Esophagus squamous epithelium (tissue), 5 donors: ENCODE data around the gene SCYGR1. TPM values are rescaled to one million over a fixed set of nuclear protein-coding genes. Genes with fewer than 3 reads are reported as not detected.

Source experiments
- DNase-seq: peaks from one replicate; lab custom pipeline; 2025; lab: John Stamatoyannopoulos, UW
- H3K27ac ChIP-seq, 4 donors: fragments of 200-600 bp; sonication (generic); one replicate each; pipeline ENCODE4 v1.5.1; 2016 to 2019; ENCODE audit warnings: mild to moderate bottlenecking in 1 of 4
- H3K27me3 ChIP-seq, 4 donors: fragments of 200-600 bp; sonication (generic); 1 replicate in 3 of 4; 2 replicates in 1 of 4; pipeline versions ENCODE4 v1.5.1 to v1.6.0; 2017 to 2021; ENCODE audit warnings: antibody characterized with exemption in 1 of 4
- H3K36me3 ChIP-seq, 3 donors: fragments of 200-600 bp; sonication (generic); one replicate each; pipeline ENCODE4 v1.5.1; 2016 to 2019
- H3K4me1 ChIP-seq, 3 donors: fragments of 200-600 bp; sonication (generic); one replicate each; pipeline ENCODE4 v1.5.1; 2017 to 2019
- H3K4me3 ChIP-seq, 4 donors: fragments of 200-600 bp; sonication (generic); 1 replicate in 3 of 4; 2 replicates in 1 of 4; pipeline ENCODE4 v1.5.1; 2016 to 2019; ENCODE audit warnings: mild to moderate bottlenecking in 2 of 4, moderate library complexity in 1 of 4
- H3K9me3 ChIP-seq, 3 donors: fragments of 200-600 bp; sonication (generic); one replicate each; pipeline ENCODE4 v1.5.1; 2016 to 2019
- POLR2A ChIP-seq, 4 donors: fragments of 450-650 bp; IDR thresholded peaks; one replicate each; pipeline ENCODE4 v1.6.1; 2017; ENCODE audit warnings: antibody characterized with exemption in 4 of 4, mild to moderate bottlenecking in 4 of 4, moderate library complexity in 3 of 4
- WGBS, 2 donors: methylation state at CpG; one replicate each; pipeline ENCODE4 v1.1.5; 2018; 5-methylcytosine and 5-hydroxymethylcytosine counted together
- intact Hi-C: fragments of 100-400 bp; cut with DNase I; formaldehyde crosslinking; loops from one replicate; pipeline ENCODE4 v1.15.0; 2022
- total RNA-seq, 4 donors: library from RNA; depleted of rRNA; stranded (reverse); fragments of >200 nt; gene quantifications; one replicate each; pipeline ENCODE4 v1.1.0, GENCODE V29; 2016
- TF ChIP-seq, protein P1 (sequence below), 6 experiments: fragments of 450-650 bp in 4 of 6; fragments of 200-600 bp in 2 of 6; sonication (generic) in 2 of 6; IDR thresholded peaks; one replicate each; pipeline ENCODE4 v1.5.1; 2016 to 2019; ENCODE audit warnings: antibody characterized with exemption in 6 of 6, mild to moderate bottlenecking in 4 of 6, moderate library complexity in 4 of 6
- donor health status: DM: yes; HTN: yes; CAD: no.

Gene SCYGR1
- total RNA-seq, 4 donors from 2014 or later = not detected

DNA sequence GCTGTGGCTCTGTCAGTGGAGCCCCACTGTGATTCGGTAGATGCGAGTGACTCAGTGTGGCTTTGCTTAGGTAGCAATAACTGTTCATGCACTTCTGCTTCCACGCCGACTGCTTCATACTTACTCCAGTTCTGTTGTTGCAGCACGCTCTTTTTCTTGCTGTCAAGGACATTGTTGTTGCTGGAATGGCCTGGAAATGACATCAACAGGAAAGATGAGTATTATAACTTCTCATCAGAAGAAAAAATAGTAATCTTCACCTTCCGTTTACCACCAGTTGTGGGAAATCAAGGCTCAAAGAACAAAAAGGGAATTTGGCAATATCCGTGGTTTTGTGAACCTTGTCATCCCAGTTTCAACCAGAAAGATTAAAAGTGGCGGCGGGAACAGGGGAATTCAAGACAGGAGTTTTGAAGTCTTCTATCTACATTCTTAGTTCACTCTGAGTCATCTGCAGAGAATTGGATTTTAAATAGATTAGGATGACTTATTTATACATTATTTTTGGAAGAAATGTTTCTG lies 16.9 kb downstream of the SCYGR1 start:
- no peak for TF ChIP-seq POLR2A (IDR thresholded peaks at IDR 0.05)
- WGBS, 2 donors = 39 to 44% methylated on average over 9 of the region's 9 CpGs
- no peak for DNase-seq
- H3K27ac ChIP-seq = peak overlapping the region in 1 of 4 donors; percentile 65
- no peaks in the 10 kb centered on the region for H3K9me3 ChIP-seq
- H3K27me3 ChIP-seq = peaks cover 0 to 5% (median 0%) of the 10 kb centered on the region in 4 donors
- H3K4me1 ChIP-seq = peaks cover 0 to 24% (median 10%) of the 10 kb centered on the region in 3 donors
- H3K36me3 ChIP-seq = no peaks in the 10 kb centered on the region
- intact Hi-C loops = no loop called here
- no peak overlapping the region for H3K4me3 ChIP-seq

DNA sequence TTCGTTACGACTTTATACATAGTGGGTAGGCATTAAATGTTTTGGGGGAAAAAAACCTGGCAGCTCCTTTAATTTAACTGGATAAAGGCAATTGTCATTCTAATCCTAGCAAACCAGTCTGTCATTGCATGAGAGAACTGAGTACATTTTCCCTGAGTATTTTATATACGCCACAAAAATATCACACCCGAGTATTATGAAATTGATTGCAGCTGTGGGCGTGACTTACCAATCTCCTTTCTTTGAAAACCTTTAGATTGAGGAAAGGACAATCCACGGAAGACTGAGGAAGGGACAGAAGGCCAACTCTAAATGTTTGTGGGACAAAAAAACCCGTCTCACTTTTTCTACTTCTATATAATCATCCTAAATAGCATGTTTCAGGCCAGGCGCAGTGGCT lies 17.7 kb downstream of the SCYGR1 start:
- Histone ChIP-seq H3K9me3 (no peaks in the 10 kb centered on the region), H3K4me1 (peaks cover 0 to 29% (median 11%) of the 10 kb centered on the region in 3 donors), H3K36me3 (no peaks in the 10 kb centered on the region), H3K27ac (peak overlapping the region in 1 of 4 donors; percentile 65), H3K4me3 (no peak overlapping the region), H3K27me3 (peaks cover 0 to 3% (median 0%) of the 10 kb centered on the region in 4 donors)
- DNase-seq = no peak
- WGBS, 2 donors = 76 to 83% methylated on average over 8 of the region's 8 CpGs
- no peak for TF ChIP-seq POLR2A (IDR thresholded peaks at IDR 0.05)
- TF ChIP-seq, protein P1, sequence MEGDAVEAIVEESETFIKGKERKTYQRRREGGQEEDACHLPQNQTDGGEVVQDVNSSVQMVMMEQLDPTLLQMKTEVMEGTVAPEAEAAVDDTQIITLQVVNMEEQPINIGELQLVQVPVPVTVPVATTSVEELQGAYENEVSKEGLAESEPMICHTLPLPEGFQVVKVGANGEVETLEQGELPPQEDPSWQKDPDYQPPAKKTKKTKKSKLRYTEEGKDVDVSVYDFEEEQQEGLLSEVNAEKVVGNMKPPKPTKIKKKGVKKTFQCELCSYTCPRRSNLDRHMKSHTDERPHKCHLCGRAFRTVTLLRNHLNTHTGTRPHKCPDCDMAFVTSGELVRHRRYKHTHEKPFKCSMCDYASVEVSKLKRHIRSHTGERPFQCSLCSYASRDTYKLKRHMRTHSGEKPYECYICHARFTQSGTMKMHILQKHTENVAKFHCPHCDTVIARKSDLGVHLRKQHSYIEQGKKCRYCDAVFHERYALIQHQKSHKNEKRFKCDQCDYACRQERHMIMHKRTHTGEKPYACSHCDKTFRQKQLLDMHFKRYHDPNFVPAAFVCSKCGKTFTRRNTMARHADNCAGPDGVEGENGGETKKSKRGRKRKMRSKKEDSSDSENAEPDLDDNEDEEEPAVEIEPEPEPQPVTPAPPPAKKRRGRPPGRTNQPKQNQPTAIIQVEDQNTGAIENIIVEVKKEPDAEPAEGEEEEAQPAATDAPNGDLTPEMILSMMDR (IDR thresholded peaks at IDR 0.05) = no peak
- intact Hi-C loops = no loop called here

DNA sequence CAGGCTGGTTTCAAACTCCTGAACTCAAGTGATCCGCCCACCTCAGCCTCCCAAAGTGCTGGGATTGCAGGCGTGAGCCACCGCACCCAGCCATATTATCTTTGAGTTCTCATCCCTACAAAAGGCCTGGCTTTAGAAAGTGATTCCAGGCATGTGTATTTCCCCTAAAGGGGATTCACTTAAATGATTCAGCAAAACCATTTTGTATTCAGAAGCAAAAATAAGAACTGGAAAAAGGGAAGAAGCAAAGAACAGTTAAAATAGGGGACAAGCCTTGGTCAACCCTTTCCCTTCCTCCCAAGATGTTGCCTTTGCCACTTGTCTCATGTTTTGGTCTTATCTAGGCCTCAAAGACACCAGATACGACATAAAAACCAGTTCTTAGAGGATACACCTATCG lies 19.2 kb downstream of the SCYGR1 start:
- DNase-seq = no peak
- Histone ChIP-seq H3K36me3 (no peaks in the 10 kb centered on the region), H3K27ac (no peak overlapping the region), H3K9me3 (no peaks in the 10 kb centered on the region), H3K27me3 (no peaks in the 10 kb centered on the region), H3K4me1 (peaks cover 0 to 29% (median 11%) of the 10 kb centered on the region in 3 donors), H3K4me3 (no peak overlapping the region)
- intact Hi-C loops = no loop called here
- no peak for TF ChIP-seq POLR2A (IDR thresholded peaks at IDR 0.05)
- TF ChIP-seq, protein P1 (IDR thresholded peaks at IDR 0.05) = no peak
- 80 to 83% methylated on average over 5 of the region's 5 CpGs for WGBS, 2 donors

- TF ChIP-seq, protein P1 (IDR thresholded peaks at IDR 0.05) = no peak
- no peak for TF ChIP-seq POLR2A (IDR thresholded peaks at IDR 0.05)
- Histone ChIP-seq H3K4me3 (no peak overlapping the region), H3K36me3 (no peaks in the 10 kb centered on the region), H3K9me3 (no peaks in the 10 kb centered on the region), H3K27me3 (no peaks in the 10 kb centered on the region), H3K27ac (peak overlapping the region in 2 of 4 donors; percentile 5 to 78), H3K4me1 (peaks cover 0 to 29% (median 11%) of the 10 kb centered on the region in 3 donors)
- DNase-seq = no peak
- intact Hi-C loops = no loop called here
- 51 to 72% methylated on average over 3 of the region's 3 CpGs for WGBS, 2 donors
Measured at GRCh38 chr2:227367427-227367795, 20.3 kb downstream of the SCYGR1 start.

DNA sequence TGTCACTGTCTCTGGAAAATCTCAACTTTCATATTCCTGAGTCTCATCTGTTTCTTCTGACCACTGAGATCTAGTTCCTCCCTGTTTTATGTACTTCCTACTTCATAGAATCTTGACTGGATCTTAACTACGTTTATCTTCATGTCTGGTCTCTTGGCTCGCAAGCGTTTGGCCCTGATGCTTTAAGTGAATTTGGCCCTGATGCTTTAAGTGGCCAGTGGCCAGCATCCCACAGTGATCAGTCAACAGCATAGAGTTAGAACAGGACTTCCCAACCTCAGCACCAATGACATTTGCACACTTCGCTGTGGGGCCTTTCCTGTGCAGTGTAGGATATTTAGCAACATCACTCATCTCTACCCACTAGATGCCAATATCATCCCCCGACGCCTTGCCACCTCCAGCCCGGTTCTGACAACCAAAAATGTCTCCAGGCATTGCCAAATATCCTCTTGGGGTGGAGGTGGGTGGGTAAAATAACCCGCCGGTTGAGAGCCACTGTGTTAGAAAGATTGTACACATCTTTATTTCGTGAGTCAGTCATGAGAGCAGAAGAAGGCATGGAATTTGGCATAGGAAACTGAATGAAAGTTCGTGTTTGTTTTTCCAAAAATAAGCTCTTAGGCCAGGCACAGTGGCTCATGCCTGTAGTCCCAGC lies 20.9 kb downstream of the SCYGR1 start:
- H3K27me3 ChIP-seq = no peaks in the 10 kb centered on the region
- 45 to 56% methylated on average over 11 of the region's 11 CpGs for WGBS, 2 donors
- no peak overlapping the region for H3K4me3 ChIP-seq
- TF ChIP-seq, protein P1 (IDR thresholded peaks at IDR 0.05) = no peak
- no peak for TF ChIP-seq POLR2A (IDR thresholded peaks at IDR 0.05)
- peaks cover 0 to 29% (median 11%) of the 10 kb centered on the region in 3 donors for H3K4me1 ChIP-seq
- no peaks in the 10 kb centered on the region for H3K9me3 ChIP-seq
- intact Hi-C loops = no loop called here
- H3K27ac ChIP-seq = peak overlapping the region in 2 of 4 donors; percentile 59 to 78
- no peaks in the 10 kb centered on the region for H3K36me3 ChIP-seq
- no peak for DNase-seq
